SK-N-SH (cell line): Measurements from ENCODE around the gene TM9SF2. TPM values are rescaled to one million over a fixed set of nuclear protein-coding genes. Genes with fewer than 3 reads are reported as not detected.

Source experiments
- CTCF ChIA-PET: fragments of 300-600, 350-600 bp; formaldehyde crosslinking; extraction: SDS; loops from one replicate; lab custom pipeline; 2021; lab: Yijun Ruan, JAX
- POLR2A ChIA-PET: fragments of 350-600 bp; sonication (Branson Sonifier 250); formaldehyde crosslinking; extraction: SDS; loops from one replicate; lab custom pipeline; 2020; ENCODE audit warnings: antibody characterized with exemption, inconsistent platforms; lab: Yijun Ruan, JAX
- DNase-seq: peaks from one replicate; pipeline ENCODE4 v3.0.0; 2012
- H2AFZ ChIP-seq: fragments of 200-600 bp; sonication (generic); 2 replicates; pipeline ENCODE4 v1.8.1; 2016; ENCODE audit warnings: antibody characterized with exemption, mild to moderate bottlenecking, low read depth
- H3F3A ChIP-seq: fragments of 200-600 bp; sonication (generic); replicated peaks from 2 replicates; pipeline ENCODE3; 2016; ENCODE audit warnings: antibody characterized with exemption, mild to moderate bottlenecking; ENCODE audit not compliant: insufficient read depth
- H3K27ac ChIP-seq, 2 experiments: fragments of 200-500 bp in 1 of 2; fragments of 200-600 bp in 1 of 2; sonication (Bioruptor generic) in 1 of 2; sonication (generic), shearing (Covaris generic) in 1 of 2; 2 replicates each; pipeline versions ENCODE4 v1.5.1 to v1.6.1; 2014 to 2016; ENCODE audit warnings: low read depth in 2 of 2, inconsistent platforms in 1 of 2, low read length in 1 of 2, mild to moderate bottlenecking in 1 of 2, mixed read lengths in 1 of 2
- H3K27me3 ChIP-seq: fragments of 200-600 bp; sonication (generic), shearing (Covaris generic); 2 replicates; pipeline ENCODE4 v1.6.1; 2016; ENCODE audit warnings: mixed run types; ENCODE audit not compliant: insufficient read depth
- H3K36me3 ChIP-seq, 2 experiments: fragments of 200-500 bp in 1 of 2; fragments of 200-600 bp in 1 of 2; sonication (Bioruptor generic) in 1 of 2; sonication (generic) in 1 of 2; replicated peaks in 1 of 2; 2 replicates each; pipeline versions ENCODE3 to v1.5.1; 2014 to 2016; ENCODE audit warnings: low read length in 1 of 2, mild to moderate bottlenecking in 1 of 2; ENCODE audit not compliant: insufficient read depth in 2 of 2, control insufficient read depth in 1 of 2
- H3K4me1 ChIP-seq, 2 experiments: fragments of 200-500 bp in 1 of 2; fragments of 200-600 bp in 1 of 2; sonication (Bioruptor generic) in 1 of 2; sonication (generic), shearing (Covaris generic) in 1 of 2; 2 replicates each; pipeline versions ENCODE4 v1.5.1 to v1.6.1; 2014 to 2016; ENCODE audit warnings: low read depth in 1 of 2, low read length in 1 of 2, mixed run types in 1 of 2; ENCODE audit not compliant: insufficient read depth in 2 of 2, control insufficient read depth in 1 of 2
- H3K4me2 ChIP-seq: fragments of 200-600 bp; sonication (generic), shearing (Covaris generic); 2 replicates; pipeline ENCODE4 v1.6.1; 2017; ENCODE audit warnings: mixed run types
- H3K4me3 ChIP-seq, 2 experiments: fragments of 200-500 bp in 1 of 2; fragments of 200-600 bp in 1 of 2; sonication (Bioruptor generic) in 1 of 2; sonication (generic), shearing (Covaris generic) in 1 of 2; 2 replicates each; pipeline versions ENCODE4 v1.5.1 to v1.8.1; 2014 to 2016; ENCODE audit warnings: low read depth in 2 of 2, inconsistent platforms in 1 of 2, low read length in 1 of 2, mild to moderate bottlenecking in 1 of 2, mixed read lengths in 1 of 2, moderate library complexity in 1 of 2
- H3K79me2 ChIP-seq: fragments of 200-600 bp; sonication (generic); 2 replicates; pipeline ENCODE4 v1.8.1; 2017; ENCODE audit warnings: mild to moderate bottlenecking; ENCODE audit not compliant: insufficient read depth
- H3K9ac ChIP-seq: fragments of 200-600 bp; sonication (generic); 2 replicates; pipeline ENCODE4 v1.6.1; 2017; ENCODE audit warnings: mixed run types
- H3K9me2 ChIP-seq: fragments of 200-600 bp; sonication (generic); 2 replicates; pipeline ENCODE4 v1.6.1; 2017; ENCODE audit warnings: mixed run types
- H3K9me3 ChIP-seq: fragments of 200-600 bp; sonication (generic); 2 replicates; pipeline ENCODE4 v1.6.1; 2017; ENCODE audit warnings: mixed run types, mild to moderate bottlenecking, moderate library complexity
- H4K20me1 ChIP-seq: fragments of 200-600 bp; sonication (generic); 2 replicates; pipeline ENCODE4 v1.6.1; 2017; ENCODE audit warnings: mild to moderate bottlenecking, mixed run types; ENCODE audit not compliant: insufficient read depth
- CHD2 ChIP-seq: fragments of 150-350 bp; IDR thresholded peaks from 2 replicates; pipeline ENCODE4 v1.6.1; 2018; ENCODE audit warnings: low read length; ENCODE audit not compliant: partially characterized antibody
- CTCF ChIP-seq: fragments of 200-600 bp; sonication (generic); IDR thresholded peaks from 2 replicates; pipeline ENCODE4 v1.6.1; 2017; ENCODE audit warnings: antibody characterized with exemption, mild to moderate bottlenecking, moderate library complexity
- ELF1 ChIP-seq: IDR thresholded peaks from 2 replicates; pipeline ENCODE4 v1.4.0; 2012
- EP300 ChIP-seq, 2 experiments: IDR thresholded peaks; 2 replicates each; pipeline versions ENCODE4 v1.4.0 to v1.6.1; 2012; ENCODE audit warnings: borderline replicate concordance in 1 of 2, low read depth in 1 of 2, low read length in 1 of 2
- EZH2phosphoT487 ChIP-seq: fragments of 200-600 bp; sonication (generic); IDR thresholded peaks from 2 replicates; pipeline ENCODE4 v1.6.1; 2017; ENCODE audit warnings: low read depth, mixed run types, mild to moderate bottlenecking, antibody characterized with exemption, moderate library complexity, borderline replicate concordance
- FOSL2 ChIP-seq: IDR thresholded peaks from 2 replicates; pipeline ENCODE4 v1.4.0; 2012; ENCODE audit warnings: low read depth, mild to moderate bottlenecking, moderate library complexity, borderline replicate concordance
- GATA2 ChIP-seq: sonication (generic); formaldehyde crosslinking; IDR thresholded peaks from 2 replicates; pipeline ENCODE4 v1.5.0; 2020; ENCODE audit warnings: mild to moderate bottlenecking, missing genetic modification reagents
- JUND ChIP-seq: IDR thresholded peaks from 2 replicates; pipeline ENCODE4 v1.4.0; 2012
- MAX ChIP-seq: IDR thresholded peaks from 2 replicates; pipeline ENCODE4 v1.4.0; 2012; ENCODE audit warnings: low read depth
- MEF2A ChIP-seq: IDR thresholded peaks from 2 replicates; pipeline ENCODE4 v1.4.0; 2012; ENCODE audit warnings: low read depth, borderline replicate concordance
- NFIC ChIP-seq: IDR thresholded peaks from 2 replicates; pipeline ENCODE4 v1.4.0; 2012; ENCODE audit warnings: borderline replicate concordance
- POLR2AphosphoS5 ChIP-seq: IDR thresholded peaks from 2 replicates; pipeline ENCODE4 v1.6.1; 2012; ENCODE audit warnings: low read depth, low read length
- REST ChIP-seq: IDR thresholded peaks from 2 replicates; pipeline ENCODE4 v1.6.1; 2012; ENCODE audit warnings: mild to moderate bottlenecking, low read depth, low read length, moderate library complexity
- SIN3A ChIP-seq: IDR thresholded peaks from 2 replicates; pipeline ENCODE4 v1.6.1; 2012; ENCODE audit warnings: low read depth, mild to moderate bottlenecking, low read length, moderate library complexity, borderline replicate concordance
- TCF12 ChIP-seq: IDR thresholded peaks from 2 replicates; pipeline ENCODE4 v1.4.0; 2012
- USF2 ChIP-seq: fragments of 150-350 bp; IDR thresholded peaks from 2 replicates; pipeline ENCODE4 v1.6.1; 2017; ENCODE audit warnings: antibody characterized with exemption, low read length, low read depth, borderline replicate concordance
- ZBTB33 ChIP-seq: IDR thresholded peaks from 2 replicates; pipeline ENCODE4 v1.4.0; 2012; ENCODE audit warnings: low read depth, borderline replicate concordance
- WGBS: methylation state at CpG from one replicate; pipeline ENCODE4 v1.1.6; 2017; ENCODE audit warnings: low lambda C conversion rate; 5-methylcytosine and 5-hydroxymethylcytosine counted together
- polyA plus RNA-seq, 3 experiments: library from polyadenylated mRNA; depleted of rRNA; stranded (reverse); fragments of >200 nt; gene quantifications; 2 replicates each; pipeline ENCODE4 v1.2.3, GENCODE V29; 2012

TM9SF2 gene
- polyA plus RNA-seq, 1 of the 3 experiments (the other 2 are of a cell fraction), result 49.8 TPM

- TF ChIP-seq EP300 (IDR thresholded peaks at IDR 0.05; ENCODE audit: borderline replicate concordance in 1 of 2, low read depth in 1 of 2, low read length in 1 of 2) (no peak), FOSL2 (no peak), JUND (no peak), CTCF (no peak)
Measured at GRCh38 chr13:99509479-99509878, 8.2 kb downstream of the TM9SF2 start (continued).

- Histone ChIP-seq H3K9me2 (no peaks in the 10 kb centered on the region), H3F3A (no peaks in the 10 kb centered on the region), H3K9ac (no peak overlapping the region), H3K27ac (no peak overlapping the region), H3K4me1 (no peaks in the 10 kb centered on the region), H2AFZ (no peak overlapping the region), H3K4me2 (no peak overlapping the region), H3K36me3 (peaks cover 13 to 21% of the 10 kb centered on the region in 2 experiments), H3K4me3 (no peak overlapping the region), H3K79me2 (peaks cover 89% of the 10 kb centered on the region), H3K27me3 (no peaks in the 10 kb centered on the region), H4K20me1 (peaks cover 74% of the 10 kb centered on the region), H3K9me3 (no peaks in the 10 kb centered on the region)
- POLR2A ChIA-PET, result no interaction called here
- WGBS, result 89% methylated on average over 4 of the region's 4 CpGs
- no peak for DNase-seq
- CTCF ChIA-PET, result interaction anchor here (1.1 to 1.7 kb wide), 4 partner anchors 9 to 14 kb away, joined by 3 to 6 read pairs (median 4); no protein-coding TSS in a partner anchor
- no peak for TF ChIP-seq POLR2AphosphoS5
- no peak for TF ChIP-seq GATA2
- no peak for TF ChIP-seq MEF2A
- TF ChIP-seq NFIC, result no peak
- no peak for TF ChIP-seq USF2
- no peak for TF ChIP-seq MAX
- TF ChIP-seq ELF1, result no peak
- no peak for TF ChIP-seq TCF12
- no peak for TF ChIP-seq ZBTB33
- no peak for TF ChIP-seq REST
- no peak for TF ChIP-seq SIN3A
- no peak for TF ChIP-seq CHD2
- no peak for TF ChIP-seq EZH2phosphoT487
Measured at GRCh38 chr13:99514801-99515200, 13.5 kb downstream of the TM9SF2 start.
